ENCODE results near the gene IL23R.

DNA sequence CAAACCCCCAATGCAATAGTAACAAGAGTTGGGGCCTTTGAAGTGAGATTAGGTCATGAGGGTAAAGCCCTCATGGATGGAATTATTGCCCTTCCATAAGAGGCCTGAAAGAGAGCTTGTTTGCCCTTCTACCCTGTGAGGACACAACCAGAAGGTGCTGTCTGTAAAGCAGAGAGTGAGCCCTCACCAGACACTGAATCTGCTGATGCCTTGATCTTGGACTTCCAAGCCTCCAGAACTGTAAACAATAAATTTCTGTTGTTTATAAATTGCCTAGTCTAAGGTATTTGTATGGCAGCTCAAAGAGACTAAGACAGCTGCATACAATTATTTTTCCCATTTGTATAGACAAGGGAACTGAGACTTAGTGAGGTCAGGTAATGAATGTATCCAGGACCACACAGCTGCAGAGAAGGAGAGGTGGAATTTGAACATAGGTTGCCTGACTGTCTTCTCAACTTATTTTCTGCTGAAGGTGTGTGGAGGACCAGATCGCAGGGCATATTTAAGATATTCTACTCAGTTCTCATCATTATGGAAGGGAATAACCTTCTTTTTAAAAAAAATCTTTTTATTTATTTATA lies 18.7 kb downstream of the IL23R start:
- TF ChIP-seq, protein P1, sequence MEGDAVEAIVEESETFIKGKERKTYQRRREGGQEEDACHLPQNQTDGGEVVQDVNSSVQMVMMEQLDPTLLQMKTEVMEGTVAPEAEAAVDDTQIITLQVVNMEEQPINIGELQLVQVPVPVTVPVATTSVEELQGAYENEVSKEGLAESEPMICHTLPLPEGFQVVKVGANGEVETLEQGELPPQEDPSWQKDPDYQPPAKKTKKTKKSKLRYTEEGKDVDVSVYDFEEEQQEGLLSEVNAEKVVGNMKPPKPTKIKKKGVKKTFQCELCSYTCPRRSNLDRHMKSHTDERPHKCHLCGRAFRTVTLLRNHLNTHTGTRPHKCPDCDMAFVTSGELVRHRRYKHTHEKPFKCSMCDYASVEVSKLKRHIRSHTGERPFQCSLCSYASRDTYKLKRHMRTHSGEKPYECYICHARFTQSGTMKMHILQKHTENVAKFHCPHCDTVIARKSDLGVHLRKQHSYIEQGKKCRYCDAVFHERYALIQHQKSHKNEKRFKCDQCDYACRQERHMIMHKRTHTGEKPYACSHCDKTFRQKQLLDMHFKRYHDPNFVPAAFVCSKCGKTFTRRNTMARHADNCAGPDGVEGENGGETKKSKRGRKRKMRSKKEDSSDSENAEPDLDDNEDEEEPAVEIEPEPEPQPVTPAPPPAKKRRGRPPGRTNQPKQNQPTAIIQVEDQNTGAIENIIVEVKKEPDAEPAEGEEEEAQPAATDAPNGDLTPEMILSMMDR (IDR thresholded peaks at IDR 0.05; ENCODE audit: insufficient read depth, low read depth, low read length): no peak
- TF ChIP-seq EZH2 (IDR thresholded peaks at IDR 0.05; ENCODE audit: insufficient read depth, low read length): no peak
